Duodenal mucosa (tissue), 2 donors: ENCODE data around the gene IFIT1.
"Not testable (repeated sequence)": the region's sequence is repeated elsewhere in the genome, so short reads cannot be mapped to it uniquely, and the experiment has no call there.

Experiments
- H3K27ac ChIP-seq: one replicate; pipeline ENCODE4 v1.7.0; 2013; ENCODE audit warnings: low read depth, low read length
- H3K27me3 ChIP-seq, 2 donors: one replicate each; pipeline ENCODE4 v1.7.0; 2013; ENCODE audit warnings: low read length in 2 of 2, control low read depth in 1 of 2; ENCODE audit not compliant: insufficient read depth in 2 of 2, control insufficient read depth in 1 of 2
- H3K36me3 ChIP-seq, 2 donors: one replicate each; pipeline ENCODE4 v1.7.0; 2013; ENCODE audit warnings: low read length in 2 of 2, control low read depth in 1 of 2; ENCODE audit not compliant: insufficient read depth in 2 of 2, control insufficient read depth in 1 of 2
- H3K4me1 ChIP-seq, 2 donors: one replicate each; pipeline ENCODE4 v1.7.0; 2013; ENCODE audit warnings: low read length in 2 of 2, control low read depth in 1 of 2; ENCODE audit not compliant: insufficient read depth in 2 of 2, control insufficient read depth in 1 of 2
- H3K4me3 ChIP-seq, 2 donors: one replicate each; pipeline ENCODE4 v1.7.0; 2013; ENCODE audit warnings: low read length in 2 of 2, low read depth in 1 of 2
- H3K9ac ChIP-seq, 2 donors: one replicate each; pipeline ENCODE4 v1.7.0; 2013; ENCODE audit warnings: low read length in 2 of 2, low read depth in 1 of 2
- H3K9me3 ChIP-seq, 2 donors: one replicate each; pipeline ENCODE4 v1.7.0; 2013; ENCODE audit warnings: low read length in 2 of 2, control low read depth in 1 of 2; ENCODE audit not compliant: control insufficient read depth in 1 of 2

IFIT1 gene

GRCh38 chr10:89399956-89400355 lies 7.5 kb downstream of the IFIT1 start:
- no peak overlapping the region for H3K4me3 ChIP-seq
- H3K27ac ChIP-seq = no peak overlapping the region
- no peak overlapping the region for H3K9ac ChIP-seq
- no peaks in the 10 kb centered on the region for H3K27me3 ChIP-seq
- H3K9me3 ChIP-seq = no peaks in the 10 kb centered on the region
- H3K4me1 ChIP-seq = no peaks in the 10 kb centered on the region
- H3K36me3 ChIP-seq = peaks cover 0 to 4% of the 10 kb centered on the region in 2 donors

GRCh38 chr10:89403043-89403442 lies 10.6 kb downstream of the IFIT1 start:
- Histone ChIP-seq H3K4me1 (no peaks in the 10 kb centered on the region), H3K4me3 (no peak overlapping the region)

GRCh38 chr10:89404104-89405047 lies 12.0 kb downstream of the IFIT1 start:
- H3K9me3 ChIP-seq = no peaks in the 10 kb centered on the region
- H3K9ac ChIP-seq = no peak overlapping the region
- H3K4me1 ChIP-seq = no peaks in the 10 kb centered on the region
- peaks cover 0 to 4% of the 10 kb centered on the region in 2 donors for H3K36me3 ChIP-seq
- H3K4me3 ChIP-seq = no peak overlapping the region
- H3K27ac ChIP-seq = no peak overlapping the region
- no peaks in the 10 kb centered on the region for H3K27me3 ChIP-seq

More at GRCh38 chr10:89403043-89403442, 10.6 kb downstream of the IFIT1 start:
- Histone ChIP-seq H3K36me3 (peaks cover 0 to 4% of the 10 kb centered on the region in 2 donors), H3K9me3 (no peaks in the 10 kb centered on the region), H3K9ac (no peak overlapping the region), H3K27me3 (no peaks in the 10 kb centered on the region), H3K27ac (no peak overlapping the region)

GRCh38 chr10:89406178-89406577 lies 13.8 kb downstream of the IFIT1 start:
- H3K27me3 ChIP-seq, H3K36me3 ChIP-seq, H3K27ac ChIP-seq, H3K4me3 ChIP-seq, H3K4me1 ChIP-seq, H3K9me3 ChIP-seq, H3K9ac ChIP-seq: not testable (repeated sequence)

DNA sequence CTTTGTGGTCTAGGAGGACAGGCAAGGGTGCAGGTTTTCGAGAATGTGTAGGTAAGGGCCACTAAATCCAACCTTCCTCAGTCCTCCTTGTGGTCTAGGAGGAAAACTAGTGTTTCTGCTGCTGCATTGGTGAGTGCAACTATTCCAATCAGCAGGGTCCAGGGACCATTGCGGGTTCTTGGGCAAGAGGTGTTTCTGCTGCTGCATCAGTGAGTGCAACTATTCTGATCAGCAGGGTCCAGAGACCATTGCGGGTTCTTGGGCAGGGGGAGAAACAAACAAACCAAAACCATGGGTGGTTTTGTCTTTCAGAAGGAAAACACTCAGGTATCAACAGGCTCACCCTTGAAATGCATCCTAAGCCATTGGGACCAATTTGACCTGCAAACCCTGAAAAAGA lies 15.4 kb downstream of the IFIT1 start:
- H3K27me3 ChIP-seq, H3K4me1 ChIP-seq, H3K27ac ChIP-seq, H3K9ac ChIP-seq, H3K4me3 ChIP-seq, H3K9me3 ChIP-seq, H3K36me3 ChIP-seq: not testable (repeated sequence)

DNA sequence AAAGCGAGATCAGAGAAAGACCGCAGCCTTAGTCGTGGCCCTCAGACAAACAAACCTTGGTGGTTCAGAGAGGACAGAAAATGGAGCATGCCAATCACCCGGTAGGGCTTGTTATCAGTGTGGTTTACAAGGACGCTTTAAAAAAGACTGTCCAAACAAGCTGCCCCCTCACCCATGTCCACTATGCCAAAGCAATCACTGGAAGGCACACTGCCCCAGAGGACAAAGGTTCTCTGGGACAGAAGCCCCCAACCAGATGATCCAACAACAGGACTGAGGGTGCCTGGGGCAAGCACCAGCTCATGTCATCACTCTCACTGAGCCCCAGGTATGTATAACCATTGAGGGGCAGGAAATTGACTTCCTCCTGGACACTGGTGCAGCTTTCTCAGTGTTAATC lies 16.9 kb downstream of the IFIT1 start:
- not testable (repeated sequence) for H3K9ac ChIP-seq, H3K27ac ChIP-seq, H3K9me3 ChIP-seq, H3K27me3 ChIP-seq, H3K4me3 ChIP-seq, H3K4me1 ChIP-seq, H3K36me3 ChIP-seq

- not testable (repeated sequence) for H3K27ac ChIP-seq, H3K4me1 ChIP-seq, H3K9me3 ChIP-seq, H3K36me3 ChIP-seq, H3K4me3 ChIP-seq, H3K9ac ChIP-seq, H3K27me3 ChIP-seq
Measured at GRCh38 chr10:89410551-89410950, 18.1 kb downstream of the IFIT1 start.

- H3K4me3 ChIP-seq = not testable (repeated sequence)
- peaks cover 6 to 15% of the 10 kb centered on the region in 2 donors for H3K4me1 ChIP-seq
Measured at GRCh38 chr10:89411135-89411534, 18.7 kb downstream of the IFIT1 start.

DNA sequence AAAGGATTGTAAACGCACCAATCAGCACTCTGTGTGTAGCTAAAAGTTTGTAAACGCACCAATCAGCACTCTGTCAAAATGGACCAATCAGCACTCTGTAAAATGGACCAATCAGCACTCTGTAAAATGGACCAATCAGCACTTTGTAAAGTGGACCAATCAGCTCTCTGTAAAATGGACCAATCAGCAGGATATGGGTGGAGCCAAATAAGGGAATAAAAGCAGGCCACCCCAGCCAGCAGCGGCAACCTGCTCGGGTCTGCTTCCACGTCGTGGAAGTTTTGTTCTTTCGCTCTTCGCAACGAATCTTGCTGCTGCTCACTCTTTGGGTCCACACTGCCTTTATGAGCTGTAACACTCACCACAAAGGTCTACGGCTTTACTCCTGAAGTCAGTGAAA lies 19.9 kb downstream of the IFIT1 start:
- not testable (repeated sequence) for H3K9me3 ChIP-seq, H3K27ac ChIP-seq, H3K27me3 ChIP-seq, H3K4me3 ChIP-seq, H3K36me3 ChIP-seq, H3K9ac ChIP-seq
- H3K4me1 ChIP-seq = peaks cover 13 to 17% of the 10 kb centered on the region in 2 donors

More at GRCh38 chr10:89411135-89411534, 18.7 kb downstream of the IFIT1 start:
- not testable (repeated sequence) for H3K27me3 ChIP-seq, H3K9me3 ChIP-seq, H3K36me3 ChIP-seq, H3K27ac ChIP-seq, H3K9ac ChIP-seq

DNA sequence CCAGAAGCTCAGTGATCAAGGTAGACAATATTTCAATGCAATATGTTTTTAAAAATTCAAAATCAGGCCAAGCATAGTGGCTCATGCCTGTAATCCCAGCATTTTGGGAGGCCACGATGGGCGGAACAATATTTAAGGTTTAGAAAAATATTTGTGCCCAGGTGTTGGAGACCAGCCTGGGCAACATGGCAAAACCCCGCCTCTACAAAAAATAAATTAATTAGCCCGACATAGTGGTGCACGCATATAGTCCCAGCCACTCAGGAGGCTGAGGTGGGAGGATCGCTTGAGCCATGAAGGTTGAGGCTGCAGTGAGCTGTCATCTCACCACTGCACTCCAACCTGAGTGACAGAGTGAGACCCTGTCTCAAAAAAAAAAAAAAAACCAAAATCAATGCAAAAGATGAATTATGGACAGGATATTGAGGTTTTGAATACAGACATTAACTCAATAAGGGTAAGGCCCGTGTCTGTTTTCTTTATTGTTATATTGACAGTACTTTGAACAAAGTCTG lies 21.0 kb downstream of the IFIT1 start:
- Histone ChIP-seq H3K9ac (peak overlapping the region; percentile 82 to 92), H3K4me3 (peak overlapping the region; percentile 86 to 92), H3K27ac (peak overlapping the region; percentile 91), H3K4me1 (peaks cover 17 to 21% of the 10 kb centered on the region in 2 donors), H3K27me3 (no peaks in the 10 kb centered on the region), H3K9me3 (no peaks in the 10 kb centered on the region), H3K36me3 (peaks cover 8 to 12% of the 10 kb centered on the region in 2 donors)
